Right ventricle myocardium inferior (tissue), 1 donor: ENCODE data around the gene TAF1C. TPM values are rescaled to one million over a fixed set of nuclear protein-coding genes. Genes with fewer than 3 reads are reported as not detected.

Experiments used
- ATAC-seq: fragments of 200-7000 bp; cut with Tn5 transposase; one replicate; pipeline ENCODE4 v1.9.1; 2020; ENCODE audit warnings: mild to moderate bottlenecking, moderate library complexity
- DNase-seq: peaks from one replicate; pipeline ENCODE4 v3.0.0; 2021; ENCODE audit errors: missing footprints
- intact Hi-C: fragments of 100-400 bp; cut with DNase I; formaldehyde crosslinking; loops from one replicate; pipeline ENCODE4 v1.11.0; 2022
- total RNA-seq: library from RNA; stranded (reverse); fragmentation: NEBNext Ultra II Directional; extraction: Animal tissue kit (Norgen Biotek cat#: 25700); gene quantifications from one replicate; pipeline ENCODE4 v1.2.1, GENCODE V29; 2021
- donor health status: DM: no; HTN: yes; CAD: no; lungs with severe emphysema.

Gene TAF1C
- total RNA-seq, 1 donor from 2014 or later: 26.5 TPM

- ATAC-seq (no peak), DNase-seq (no peak)
- intact Hi-C loops: no loop called here
Measured at GRCh38 chr16:84193480-84193879, 6.6 kb upstream of the TAF1C start.

GRCh38 chr16:84191466-84191865 lies 4.6 kb upstream of the TAF1C start:
- intact Hi-C loops: no loop called here
- ATAC-seq: no peak
- peak; percentile 57 for DNase-seq

- no peak for DNase-seq
- ATAC-seq: no peak
- intact Hi-C loops: no loop called here
Measured at GRCh38 chr16:84190731-84191388, 4.0 kb upstream of the TAF1C start, which contains the start of gene ADAD2. TSS of gene ADAD2 (plus strand) at chr16:84191157. CDS start at chr16:84191231, 74 bp downstream.

DNA sequence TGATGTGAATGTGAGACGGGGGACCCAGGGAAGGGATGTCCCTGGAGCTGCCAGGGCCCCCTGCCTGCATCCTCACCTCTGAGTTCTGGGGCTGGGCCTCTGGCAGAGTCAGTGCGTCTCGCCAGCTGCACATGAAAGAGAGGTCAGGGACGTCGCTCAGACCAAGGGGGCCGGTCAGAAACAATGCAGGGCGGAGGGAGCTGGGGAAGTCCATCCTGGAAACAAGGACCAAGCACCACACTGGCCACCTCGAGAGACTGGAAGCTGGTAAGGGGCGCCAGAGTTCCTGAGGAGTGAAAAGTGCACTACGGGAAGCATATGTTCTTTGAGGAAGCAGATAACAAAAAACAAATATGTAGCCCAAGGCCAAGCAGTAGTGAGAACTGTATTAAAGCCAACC lies 2.1 kb downstream of the TAF1C start:
- intact Hi-C loops: loop anchor here (5.0 kb wide), 1 partner anchor 227 kb away; no protein-coding TSS in a partner anchor
- no peak for ATAC-seq

GRCh38 chr16:84183911-84184591 lies 2.8 kb downstream of the TAF1C start:
- DNase-seq (peak; percentile 57), ATAC-seq (no peak)
- intact Hi-C loops: no loop called here

More for the DNA sequence above, 2.1 kb downstream of the TAF1C start:
- peak; percentile 62 for DNase-seq

- peak; percentile 8 for DNase-seq
- no peak for ATAC-seq
- intact Hi-C loops: no loop called here
Measured at GRCh38 chr16:84183572-84183875, 3.3 kb downstream of the TAF1C start.

- intact Hi-C loops: no loop called here
- peak; percentile 47 for DNase-seq
- no peak for ATAC-seq
Measured at GRCh38 chr16:84182680-84183571, 3.9 kb downstream of the TAF1C start.

DNA sequence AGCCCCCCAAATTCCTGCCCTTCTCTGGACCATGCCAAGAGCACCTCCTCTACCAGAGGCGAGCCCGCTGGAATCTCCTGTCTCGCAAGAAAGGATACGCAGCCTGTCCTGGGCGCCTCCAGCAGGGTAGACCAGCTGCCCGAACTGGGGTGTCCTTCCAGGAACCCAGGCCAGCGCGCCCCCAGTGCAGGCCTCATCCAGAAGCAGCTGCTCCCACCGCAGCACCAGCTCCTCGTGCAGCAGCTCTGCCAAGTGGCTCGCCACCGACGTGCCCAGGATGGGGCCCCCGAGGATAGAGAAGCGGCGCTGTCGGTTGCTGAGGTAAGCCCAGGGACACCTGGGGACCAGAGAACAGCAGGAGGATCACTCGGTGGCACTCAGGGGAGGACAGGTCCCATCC lies 4.8 kb downstream of the TAF1C start:
- intact Hi-C loops: no loop called here
- DNase-seq (peak; percentile 47), ATAC-seq (no peak)

DNA sequence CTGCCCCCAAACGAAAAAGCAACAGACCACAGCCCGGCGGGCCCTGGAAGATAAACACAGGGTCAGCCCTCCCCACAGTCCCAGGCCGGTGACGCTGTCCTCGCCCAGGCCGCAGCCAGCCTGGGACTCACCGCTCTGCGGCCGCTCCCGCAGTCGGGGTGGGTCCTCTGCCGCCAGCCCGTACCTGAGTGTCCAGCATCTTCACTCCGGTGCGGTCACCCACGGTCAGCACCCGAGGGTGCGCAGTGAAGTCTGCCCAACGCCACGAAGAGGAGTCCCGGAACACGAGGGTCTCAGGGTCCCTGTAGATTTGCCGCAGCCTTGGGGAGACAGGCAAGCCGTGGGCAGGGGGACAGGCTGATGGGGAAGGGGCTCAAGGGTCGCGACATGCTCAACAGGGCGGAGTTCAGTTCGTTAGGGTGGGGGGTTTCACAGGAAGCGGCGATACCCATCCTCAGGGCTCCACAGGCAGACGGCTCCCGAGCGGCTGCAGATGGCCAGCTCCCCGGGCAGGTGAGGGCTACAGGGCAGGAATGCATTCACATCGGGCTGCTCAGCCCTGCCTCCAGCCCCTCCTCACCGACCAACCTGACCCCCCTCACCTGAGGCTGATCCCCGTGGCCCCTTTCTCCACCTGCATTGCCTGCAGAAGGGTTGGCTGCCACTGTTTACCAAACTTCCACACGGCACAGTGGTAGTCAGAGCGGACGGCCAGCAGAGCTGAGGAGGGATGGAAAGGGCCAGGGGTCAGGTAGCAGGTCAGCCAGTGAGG lies 5.5 kb downstream of the TAF1C start:
- intact Hi-C loops: no loop called here

DNA sequence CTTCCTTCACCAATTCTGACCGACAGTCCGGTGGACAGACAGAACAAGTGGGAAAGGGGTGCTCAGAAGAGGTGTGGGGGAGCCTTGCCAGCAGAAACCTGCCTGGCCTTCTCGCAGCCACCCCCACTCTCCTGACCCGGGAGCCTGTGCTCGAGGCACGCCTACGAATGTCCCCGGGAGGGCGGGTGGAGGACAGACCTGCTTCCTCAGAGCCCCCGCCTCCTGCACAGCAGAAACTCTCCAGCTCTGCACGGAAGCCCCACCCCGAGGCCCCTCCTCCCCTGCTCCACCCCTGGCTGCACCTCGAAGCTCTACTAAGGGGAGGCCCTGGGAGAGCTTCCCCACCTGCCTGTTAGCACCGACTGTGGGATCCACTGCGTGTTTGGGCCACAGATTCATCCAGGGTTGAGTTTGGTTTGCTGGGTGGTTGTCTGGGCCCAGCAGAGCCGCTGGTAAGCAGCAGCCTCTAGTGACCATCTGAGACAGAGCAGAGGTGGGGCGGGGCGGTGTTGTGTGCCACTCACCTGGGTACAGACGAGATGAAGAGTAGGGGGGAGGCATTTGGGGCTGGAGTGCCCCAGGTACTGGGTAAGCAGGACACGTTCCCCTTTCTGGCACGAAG lies 6.2 kb downstream of the TAF1C start:
- DNase-seq (peak; percentile 72), ATAC-seq (no peak)
- intact Hi-C loops: no loop called here

More for the DNA sequence above, 5.5 kb downstream of the TAF1C start:
- ATAC-seq (no peak), DNase-seq (peak; percentile 58)

GRCh38 chr16:84179612-84180320 lies 7.1 kb downstream of the TAF1C start:
- intact Hi-C loops: loop anchor here (5.0 kb wide), 1 partner anchor 212 kb away; the partner anchor contains the start of gene NECAB2
- DNase-seq (peak; percentile 48), ATAC-seq (no peak)

- ATAC-seq (no peak), DNase-seq (peak; percentile 62)
- intact Hi-C loops: loop anchor here (5.0 kb wide), 1 partner anchor 212 kb away; the partner anchor contains the start of gene NECAB2
Measured at GRCh38 chr16:84178892-84179611, 7.8 kb downstream of the TAF1C start.

GRCh38 chr16:84178146-84178765 lies 8.6 kb downstream of the TAF1C start:
- ATAC-seq (peak; percentile 21), DNase-seq (peak; percentile 56)
- intact Hi-C loops: loop anchor here (5.0 kb wide), 1 partner anchor 211 kb away; the partner anchor contains the start of gene NECAB2

GRCh38 chr16:84177741-84178073 lies 9.2 kb downstream of the TAF1C start:
- intact Hi-C loops: loop anchor here (2.0 to 5.0 kb wide), 2 partner anchors 33 to 210 kb away; partner anchors contain the start of genes DNAAF1, HSDL1 and NECAB2
- peak; percentile 34 for DNase-seq
- no peak for ATAC-seq

DNA sequence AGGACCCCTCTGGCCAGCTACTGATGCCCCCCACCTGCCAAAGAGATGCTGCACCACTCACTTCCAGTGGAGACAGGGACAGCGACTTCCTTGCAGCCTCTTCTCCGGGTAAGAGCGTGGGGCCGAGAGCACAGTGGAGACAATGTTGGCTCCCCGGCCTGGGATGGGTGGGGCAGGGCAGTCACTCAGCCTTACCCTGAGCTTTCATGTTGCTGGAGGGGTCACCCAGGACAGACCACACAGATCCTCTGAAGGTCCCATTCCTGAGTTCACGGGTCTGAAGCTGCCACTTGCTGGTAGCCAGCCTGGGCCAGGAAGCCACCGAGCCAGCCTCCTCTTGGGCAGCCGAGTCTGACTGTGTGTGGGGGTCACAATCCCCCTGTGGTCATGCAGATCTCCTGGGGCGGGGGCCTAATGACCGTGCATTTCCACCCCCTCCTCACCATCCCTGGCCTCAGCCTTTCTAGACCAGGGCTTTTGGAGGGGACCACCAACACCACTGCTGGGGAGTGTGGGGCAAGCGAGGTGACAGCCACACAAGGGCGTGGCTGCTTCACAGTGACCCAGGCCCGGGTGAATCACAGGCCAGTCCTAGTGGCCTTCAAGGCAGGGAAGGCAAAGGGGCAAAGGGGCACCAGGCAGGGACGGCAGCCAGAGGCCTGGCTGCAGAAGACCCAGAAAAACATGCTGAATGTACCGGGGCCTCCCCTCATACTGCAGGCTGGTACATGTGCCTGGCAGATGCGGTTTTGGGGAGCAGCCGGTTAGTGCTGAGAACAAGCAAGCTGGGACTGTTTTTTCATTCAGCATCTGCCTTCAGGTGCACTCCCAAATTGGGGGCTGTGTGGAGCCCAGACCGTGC lies 10.4 kb downstream of the TAF1C start:
- peak; percentile 64 for DNase-seq
- no peak for ATAC-seq
- intact Hi-C loops: loop anchor here (2.0 to 5.0 kb wide), 2 partner anchors 32 to 209 kb away; partner anchors contain the start of genes DNAAF1, HSDL1 and NECAB2
